Ovary (tissue), 3 donors: ENCODE results near the gene EYS.

ENCODE experiments used
- EP300 ChIP-seq: sonication (generic); formaldehyde crosslinking; IDR thresholded peaks from one replicate; pipeline ENCODE4 v1.6.1; 2017; ENCODE audit warnings: antibody characterized with exemption
- POLR2A ChIP-seq: fragments of 450-650 bp; IDR thresholded peaks from one replicate; pipeline ENCODE4 v1.6.1; 2017; ENCODE audit warnings: antibody characterized with exemption, mild to moderate bottlenecking, moderate library complexity
- TF ChIP-seq, protein P1 (sequence below), 3 donors: fragments of 450-650 bp in 2 of 3; fragments of 200-600 bp in 1 of 3; IDR thresholded peaks; one replicate each; pipeline versions ENCODE4 v1.5.1 to v1.8.0; 2016 to 2022; ENCODE audit warnings: antibody characterized with exemption in 3 of 3, mild to moderate bottlenecking in 1 of 3
- donor health status: DM: no; HTN: no; CAD: no.

DNA sequence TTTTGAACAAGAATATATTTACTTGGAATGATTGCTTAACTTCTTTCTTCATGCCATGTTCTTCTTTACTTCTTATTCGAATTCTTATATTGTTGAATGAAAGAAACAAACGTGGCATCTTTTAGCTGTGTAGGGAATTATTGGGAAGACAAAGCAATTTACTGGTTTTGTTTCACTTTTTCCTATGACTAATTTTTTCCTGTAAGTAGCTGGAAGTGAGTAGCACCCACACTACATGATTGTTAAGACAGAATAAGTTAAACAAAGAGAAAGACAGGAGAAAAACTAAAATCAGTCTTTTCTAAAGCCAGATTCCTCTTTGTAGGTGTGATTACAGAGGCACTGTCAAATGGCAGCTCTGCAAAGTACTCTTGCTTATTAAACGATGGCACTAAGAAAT is 593.4 kb downstream of the EYS start:
- TF ChIP-seq POLR2A (no peak), EP300 (no peak)
- TF ChIP-seq, protein P1, sequence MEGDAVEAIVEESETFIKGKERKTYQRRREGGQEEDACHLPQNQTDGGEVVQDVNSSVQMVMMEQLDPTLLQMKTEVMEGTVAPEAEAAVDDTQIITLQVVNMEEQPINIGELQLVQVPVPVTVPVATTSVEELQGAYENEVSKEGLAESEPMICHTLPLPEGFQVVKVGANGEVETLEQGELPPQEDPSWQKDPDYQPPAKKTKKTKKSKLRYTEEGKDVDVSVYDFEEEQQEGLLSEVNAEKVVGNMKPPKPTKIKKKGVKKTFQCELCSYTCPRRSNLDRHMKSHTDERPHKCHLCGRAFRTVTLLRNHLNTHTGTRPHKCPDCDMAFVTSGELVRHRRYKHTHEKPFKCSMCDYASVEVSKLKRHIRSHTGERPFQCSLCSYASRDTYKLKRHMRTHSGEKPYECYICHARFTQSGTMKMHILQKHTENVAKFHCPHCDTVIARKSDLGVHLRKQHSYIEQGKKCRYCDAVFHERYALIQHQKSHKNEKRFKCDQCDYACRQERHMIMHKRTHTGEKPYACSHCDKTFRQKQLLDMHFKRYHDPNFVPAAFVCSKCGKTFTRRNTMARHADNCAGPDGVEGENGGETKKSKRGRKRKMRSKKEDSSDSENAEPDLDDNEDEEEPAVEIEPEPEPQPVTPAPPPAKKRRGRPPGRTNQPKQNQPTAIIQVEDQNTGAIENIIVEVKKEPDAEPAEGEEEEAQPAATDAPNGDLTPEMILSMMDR (IDR thresholded peaks at IDR 0.05) = no peak
